C4-2B (cell line): ENCODE results near the gene LGR4.

ENCODE experiments used
- ZFX ChIP-seq: fragments of 450-650 bp; IDR thresholded peaks from 2 replicates; pipeline ENCODE4 v1.6.1; 2017
- TF ChIP-seq, protein P1 (sequence below): fragments of 450-650 bp; conservative IDR thresholded peaks from 2 replicates; pipeline ENCODE4 v1.5.1; 2017; ENCODE audit warnings: mild to moderate bottlenecking

DNA sequence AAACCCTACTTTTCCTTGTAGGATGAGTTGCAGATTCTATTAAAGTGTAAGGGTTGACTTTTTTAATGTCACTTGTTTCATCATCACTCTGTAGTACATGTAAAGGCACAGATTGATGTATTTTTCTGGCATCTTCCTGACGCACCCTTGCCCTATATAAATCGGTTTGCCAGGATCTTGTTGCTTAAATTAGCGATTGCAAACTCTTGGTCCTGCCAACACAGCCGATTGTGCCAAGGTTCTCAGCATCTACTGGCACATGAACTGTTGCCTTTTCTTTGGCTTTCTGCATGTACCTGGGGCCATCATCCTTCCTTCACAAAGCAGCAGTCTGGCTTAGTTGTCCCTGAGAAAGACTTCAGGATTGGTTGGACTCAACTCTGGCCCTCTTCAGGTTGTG lies 41.5 kb upstream of the LGR4 start:
- TF ChIP-seq, protein P1, sequence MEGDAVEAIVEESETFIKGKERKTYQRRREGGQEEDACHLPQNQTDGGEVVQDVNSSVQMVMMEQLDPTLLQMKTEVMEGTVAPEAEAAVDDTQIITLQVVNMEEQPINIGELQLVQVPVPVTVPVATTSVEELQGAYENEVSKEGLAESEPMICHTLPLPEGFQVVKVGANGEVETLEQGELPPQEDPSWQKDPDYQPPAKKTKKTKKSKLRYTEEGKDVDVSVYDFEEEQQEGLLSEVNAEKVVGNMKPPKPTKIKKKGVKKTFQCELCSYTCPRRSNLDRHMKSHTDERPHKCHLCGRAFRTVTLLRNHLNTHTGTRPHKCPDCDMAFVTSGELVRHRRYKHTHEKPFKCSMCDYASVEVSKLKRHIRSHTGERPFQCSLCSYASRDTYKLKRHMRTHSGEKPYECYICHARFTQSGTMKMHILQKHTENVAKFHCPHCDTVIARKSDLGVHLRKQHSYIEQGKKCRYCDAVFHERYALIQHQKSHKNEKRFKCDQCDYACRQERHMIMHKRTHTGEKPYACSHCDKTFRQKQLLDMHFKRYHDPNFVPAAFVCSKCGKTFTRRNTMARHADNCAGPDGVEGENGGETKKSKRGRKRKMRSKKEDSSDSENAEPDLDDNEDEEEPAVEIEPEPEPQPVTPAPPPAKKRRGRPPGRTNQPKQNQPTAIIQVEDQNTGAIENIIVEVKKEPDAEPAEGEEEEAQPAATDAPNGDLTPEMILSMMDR, result no peak
- TF ChIP-seq ZFX, result no peak
